Gastroesophageal sphincter (tissue), 4 donors: ENCODE results near the gene MCUB. TPM values are rescaled to one million over a fixed set of nuclear protein-coding genes. Genes with fewer than 3 reads are reported as not detected.

Experiments used
- ATAC-seq: fragments of 150-250 bp; one replicate; pipeline ENCODE4 v1.9.1; 2016; ENCODE audit warnings: mild to moderate bottlenecking, moderate library complexity
- H3K27ac ChIP-seq, 4 donors: fragments of 200-600 bp; sonication (generic) in 3 of 4; 1 replicate in 3 of 4; 2 replicates in 1 of 4; pipeline ENCODE4 v1.5.1; 2016 to 2019
- H3K27me3 ChIP-seq: fragments of 200-600 bp; sonication (generic); one replicate; pipeline ENCODE4 v1.5.1; 2019
- H3K36me3 ChIP-seq, 2 donors: fragments of 200-600 bp; sonication (generic); one replicate each; pipeline ENCODE4 v1.5.1; 2019; ENCODE audit warnings: control low read depth in 1 of 2
- H3K4me1 ChIP-seq, 3 donors: fragments of 200-600 bp; sonication (generic); 1 replicate in 2 of 3; 2 replicates in 1 of 3; pipeline ENCODE4 v1.5.1; 2016 to 2019; ENCODE audit warnings: control low read depth in 2 of 3
- H3K4me3 ChIP-seq, 2 donors: fragments of 200-600 bp; sonication (generic); one replicate each; pipeline ENCODE4 v1.5.1; 2019; ENCODE audit warnings: mild to moderate bottlenecking in 1 of 2, moderate library complexity in 1 of 2
- H3K9me3 ChIP-seq, 3 donors: fragments of 200-600 bp; sonication (generic); one replicate each; pipeline ENCODE4 v1.5.1; 2017 to 2019; ENCODE audit warnings: control low read depth in 2 of 3
- CTCF ChIP-seq, 4 experiments: fragments of 200-600 bp in 2 of 4; fragments of 450-650 bp in 2 of 4; sonication (generic) in 1 of 4; IDR thresholded peaks; one replicate each; pipeline ENCODE4 v1.5.1; 2017 to 2019; ENCODE audit warnings: antibody characterized with exemption in 4 of 4, mild to moderate bottlenecking in 2 of 4, moderate library complexity in 2 of 4
- EP300 ChIP-seq: sonication (generic); formaldehyde crosslinking; IDR thresholded peaks from one replicate; pipeline ENCODE4 v1.6.1; 2017; ENCODE audit warnings: antibody characterized with exemption, mild to moderate bottlenecking
- POLR2A ChIP-seq, 2 donors: fragments of 450-650 bp; IDR thresholded peaks; one replicate each; pipeline ENCODE4 v1.6.1; 2017; ENCODE audit warnings: antibody characterized with exemption in 2 of 2, mild to moderate bottlenecking in 2 of 2, moderate library complexity in 1 of 2
- POLR2AphosphoS5 ChIP-seq: sonication (generic); formaldehyde crosslinking; IDR thresholded peaks from one replicate; pipeline ENCODE4 v1.6.1; 2017; ENCODE audit warnings: antibody characterized with exemption
- WGBS, 2 donors: methylation state at CpG; one replicate each; pipeline ENCODE4 v1.1.5; 2018; ENCODE audit warnings: low coverage in 1 of 2; 5-methylcytosine and 5-hydroxymethylcytosine counted together
- total RNA-seq, 4 donors: library from RNA; depleted of rRNA; stranded (reverse); fragments of >200 nt; gene quantifications; one replicate each; pipeline ENCODE4 v1.1.0, GENCODE V29; 2016

Gene MCUB
- total RNA-seq, 4 donors from 2014 or later: 3.9 to 33.4 (median 13.3) TPM

GRCh38 chr4:109703664-109704361 is 143.8 kb downstream of the MCUB start:
- Histone ChIP-seq H3K27me3 (no peaks in the 10 kb centered on the region), H3K4me3 (peak overlapping the region; percentile 56 to 77), H3K36me3 (peaks cover 0 to 5% of the 10 kb centered on the region in 2 donors), H3K27ac (peak overlapping the region; percentile 4 to 91 (median 90)), H3K4me1 (peaks cover 3 to 23% (median 9%) of the 10 kb centered on the region in 3 donors), H3K9me3 (no peaks in the 10 kb centered on the region)
- TF ChIP-seq POLR2AphosphoS5: no peak
- TF ChIP-seq EP300: no peak
- no peak for TF ChIP-seq CTCF (IDR thresholded peaks at IDR 0.05)
- no peak for ATAC-seq
- WGBS, 2 donors: 15 to 21% methylated on average over 6 to 10 of the region's 11 CpGs

GRCh38 chr4:109708435-109708834 is 148.4 kb downstream of the MCUB start:
- Histone ChIP-seq H3K27ac (no peak overlapping the region), H3K36me3 (peaks cover 0 to 28% of the 10 kb centered on the region in 2 donors), H3K4me1 (peaks cover 0 to 9% (median 0%) of the 10 kb centered on the region in 3 donors), H3K9me3 (no peaks in the 10 kb centered on the region), H3K27me3 (no peaks in the 10 kb centered on the region), H3K4me3 (no peak overlapping the region)
- no peak for ATAC-seq
- TF ChIP-seq POLR2AphosphoS5 (no peak), EP300 (no peak)
- WGBS, 2 donors: 27 to 59% methylated on average over 2 of the region's 2 CpGs

- WGBS, 2 donors: 78 to 80% methylated on average over 1 of the region's 1 CpG
- Histone ChIP-seq H3K27ac (no peak overlapping the region), H3K27me3 (no peaks in the 10 kb centered on the region), H3K4me1 (peaks cover 0 to 4% (median 0%) of the 10 kb centered on the region in 3 donors), H3K4me3 (no peak overlapping the region), H3K9me3 (no peaks in the 10 kb centered on the region), H3K36me3 (peaks cover 0 to 33% of the 10 kb centered on the region in 2 donors)
- no peak for ATAC-seq
- TF ChIP-seq CTCF (IDR thresholded peaks at IDR 0.05) (no peak), POLR2AphosphoS5 (no peak), EP300 (no peak), POLR2A (IDR thresholded peaks at IDR 0.05) (no peak)
These were observed 148.9 kb downstream of the MCUB start for GRCh38 chr4:109708990-109709389.

GRCh38 chr4:109713500-109713899 is 153.5 kb downstream of the MCUB start:
- Histone ChIP-seq H3K27me3 (no peaks in the 10 kb centered on the region), H3K9me3 (no peaks in the 10 kb centered on the region), H3K36me3 (peaks cover 0 to 59% of the 10 kb centered on the region in 2 donors), H3K27ac (no peak overlapping the region), H3K4me3 (no peak overlapping the region), H3K4me1 (no peaks in the 10 kb centered on the region)
- no peak for ATAC-seq
- 87 to 97% methylated on average over 3 of the region's 3 CpGs for WGBS, 2 donors
- TF ChIP-seq POLR2A (IDR thresholded peaks at IDR 0.05) (no peak), POLR2AphosphoS5 (no peak), EP300 (no peak), CTCF (IDR thresholded peaks at IDR 0.05) (no peak)

GRCh38 chr4:109718759-109719158 is 158.7 kb downstream of the MCUB start:
- no peak for TF ChIP-seq EP300
- TF ChIP-seq POLR2A (IDR thresholded peaks at IDR 0.05): no peak
- TF ChIP-seq POLR2AphosphoS5: no peak
- TF ChIP-seq CTCF (IDR thresholded peaks at IDR 0.05): no peak
- 86 to 95% methylated on average over 1 of the region's 1 CpG for WGBS, 2 donors
- ATAC-seq: no peak

More at GRCh38 chr4:109718759-109719158, 158.7 kb downstream of the MCUB start:
- Histone ChIP-seq H3K27me3 (no peaks in the 10 kb centered on the region), H3K27ac (no peak overlapping the region), H3K36me3 (peaks cover 0 to 34% of the 10 kb centered on the region in 2 donors), H3K4me3 (no peak overlapping the region), H3K4me1 (no peaks in the 10 kb centered on the region), H3K9me3 (no peaks in the 10 kb centered on the region)
